Measurements from ENCODE around the gene MGAT4A. TPM values are rescaled to one million over a fixed set of nuclear protein-coding genes. Genes with fewer than 3 reads are reported as not detected.

The MGAT4A gene
- total RNA-seq, 2 donors from 2014 or later, result 44.0 to 80.8 TPM

GRCh38 chr2:98608962-98609604, 121.8 kb downstream of the MGAT4A start:
- ATAC-seq (ENCODE audit: insufficient number of reproducible peaks, low FRiP score, low read depth) (peak; percentile 23), DNase-seq (ENCODE audit: low spot score) (no peak)
- peaks cover 33 to 45% of the 10 kb centered on the region in 2 donors for H3K4me1 ChIP-seq (ENCODE audit: control insufficient read depth in 1 of 2, low read depth in 2 of 2)
- H3K27me3 ChIP-seq (replicated peaks; ENCODE audit: insufficient read depth), result no peaks in the 10 kb centered on the region
- TF ChIP-seq CTCF (IDR thresholded peaks at IDR 0.05), result no peak
- H3K9me3 ChIP-seq, result no peaks in the 10 kb centered on the region
- H3K27ac ChIP-seq, result peak overlapping the region; percentile 98
- peak overlapping the region; percentile 99 for H3K4me3 ChIP-seq
- H3K36me3 ChIP-seq, result peaks cover 16% of the 10 kb centered on the region

GRCh38 chr2:98608116-98608961, 122.6 kb downstream of the MGAT4A start, which contains the start of the genes COA5 and UNC50:
Gene COA5, minus strand, starts transcription at chr2:98608512. Its CDS starts 107 bp downstream, at chr2:98608405.
Gene UNC50, plus strand, starts transcription at chr2:98608589. Its CDS starts 1,171 bp downstream, at chr2:98609760.
- peak; percentile 52 for DNase-seq (ENCODE audit: low spot score)
- Histone ChIP-seq H3K36me3 (peaks cover 11% of the 10 kb centered on the region), H3K27me3 (replicated peaks; ENCODE audit: insufficient read depth) (no peaks in the 10 kb centered on the region), H3K9me3 (no peaks in the 10 kb centered on the region), H3K27ac (peak within 1 kb of the TSS; percentile 98), H3K4me1 (ENCODE audit: control insufficient read depth in 1 of 2, low read depth in 2 of 2) (peaks cover 33 to 45% of the 10 kb centered on the region in 2 donors), H3K4me3 (peak within 1 kb of the TSS; percentile 99)
- no peak for TF ChIP-seq CTCF (IDR thresholded peaks at IDR 0.05)
- ATAC-seq (ENCODE audit: insufficient number of reproducible peaks, low FRiP score, low read depth), result peak; percentile 80

- H3K4me3 ChIP-seq, result peak overlapping the region; percentile 99
- peaks cover 5% of the 10 kb centered on the region for H3K36me3 ChIP-seq
- no peaks in the 10 kb centered on the region for H3K27me3 ChIP-seq (replicated peaks; ENCODE audit: insufficient read depth)
- no peak for TF ChIP-seq CTCF (IDR thresholded peaks at IDR 0.05)
- ATAC-seq (ENCODE audit: insufficient number of reproducible peaks, low FRiP score, low read depth), result no peak
- no peak for DNase-seq (ENCODE audit: low spot score)
- peaks cover 33 to 45% of the 10 kb centered on the region in 2 donors for H3K4me1 ChIP-seq (ENCODE audit: control insufficient read depth in 1 of 2, low read depth in 2 of 2)
- H3K27ac ChIP-seq, result peak overlapping the region; percentile 98
- no peaks in the 10 kb centered on the region for H3K9me3 ChIP-seq
Observed at GRCh38 chr2:98607741-98608115, 123.2 kb downstream of the MGAT4A start.

- H3K4me1 ChIP-seq (ENCODE audit: control insufficient read depth in 1 of 2, low read depth in 2 of 2), result peaks cover 33 to 45% of the 10 kb centered on the region in 2 donors
- H3K27me3 ChIP-seq (replicated peaks; ENCODE audit: insufficient read depth), result no peaks in the 10 kb centered on the region
- no peaks in the 10 kb centered on the region for H3K9me3 ChIP-seq
- peak overlapping the region in 1 of 2 donors; percentile 98 for H3K27ac ChIP-seq
- DNase-seq (ENCODE audit: low spot score), result no peak
- H3K36me3 ChIP-seq, result peaks cover 3% of the 10 kb centered on the region
- no peak for TF ChIP-seq CTCF (IDR thresholded peaks at IDR 0.05)
- no peak for ATAC-seq (ENCODE audit: insufficient number of reproducible peaks, low FRiP score, low read depth)
- peak overlapping the region; percentile 99 for H3K4me3 ChIP-seq
Observed at GRCh38 chr2:98607104-98607503, 123.8 kb downstream of the MGAT4A start.

GRCh38 chr2:98606431-98606830, 124.5 kb downstream of the MGAT4A start:
- ATAC-seq (ENCODE audit: insufficient number of reproducible peaks, low FRiP score, low read depth), result no peak
- no peaks in the 10 kb centered on the region for H3K27me3 ChIP-seq (replicated peaks; ENCODE audit: insufficient read depth)
- H3K9me3 ChIP-seq, result no peaks in the 10 kb centered on the region
- no peak for TF ChIP-seq CTCF (IDR thresholded peaks at IDR 0.05)
- H3K4me1 ChIP-seq (ENCODE audit: control insufficient read depth in 1 of 2, low read depth in 2 of 2), result peaks cover 33 to 42% of the 10 kb centered on the region in 2 donors
- H3K4me3 ChIP-seq, result no peak overlapping the region
- DNase-seq (ENCODE audit: low spot score), result no peak
- H3K27ac ChIP-seq, result no peak overlapping the region
- peaks cover 3% of the 10 kb centered on the region for H3K36me3 ChIP-seq
